HepG2 (cell line): ENCODE results near the gene KCNJ14. TPM values are rescaled to one million over a fixed set of nuclear protein-coding genes. Genes with fewer than 3 reads are reported as not detected.

Source experiments
- ELF3 ChIP-seq: IDR thresholded peaks from 2 replicates; pipeline ENCODE4 v1.6.1; 2016; ENCODE audit warnings: missing genetic modification reagents, missing compliant biosample characterization
- FOXA1 ChIP-seq, 2 experiments: fragments of 450-650 bp in 1 of 2; sonication (generic) in 1 of 2; formaldehyde crosslinking in 1 of 2; IDR thresholded peaks; 2 replicates each; pipeline versions ENCODE4 v1.4.0 to v1.6.1; 2016 to 2020; ENCODE audit warnings: missing genetic modification reagents in 1 of 2
- FOXK1 ChIP-seq: sonication (generic); formaldehyde crosslinking; IDR thresholded peaks from 2 replicates; pipeline ENCODE4 v1.4.0; 2020; ENCODE audit warnings: low read depth, missing genetic modification reagents, borderline replicate concordance
- GABPA ChIP-seq, 2 experiments: IDR thresholded peaks; 2 replicates each; pipeline ENCODE4 v1.6.1; 2011 to 2016; ENCODE audit warnings: low read depth in 2 of 2, low read length in 1 of 2, missing biosample characterization in 1 of 2, missing genetic modification characterization in 1 of 2
- GABPB1 ChIP-seq: IDR thresholded peaks from 2 replicates; pipeline ENCODE4 v1.6.1; 2016; ENCODE audit warnings: mild to moderate bottlenecking, missing genetic modification reagents, moderate library complexity, missing compliant biosample characterization
- HCFC1 ChIP-seq: fragments of 150-350 bp; IDR thresholded peaks from 2 replicates; pipeline ENCODE4 v1.6.1; 2014; ENCODE audit warnings: low read depth, low read length
- MAZ ChIP-seq, 2 experiments: sonication (generic) in 1 of 2; formaldehyde crosslinking in 1 of 2; IDR thresholded peaks; 2 replicates each; pipeline versions ENCODE4 v1.5.0 to v1.6.1; 2012 to 2020; ENCODE audit warnings: low read depth in 2 of 2, mild to moderate bottlenecking in 2 of 2, borderline replicate concordance in 1 of 2, improper control_type of control experiment in 1 of 2, low read length in 1 of 2, missing genetic modification reagents in 1 of 2, moderate library complexity in 1 of 2
- MIER2 ChIP-seq: IDR thresholded peaks from 2 replicates; pipeline ENCODE4 v1.6.1; 2016; ENCODE audit warnings: missing biosample characterization, missing genetic modification reagents
- NFKB2 ChIP-seq: sonication (generic); formaldehyde crosslinking; IDR thresholded peaks from 2 replicates; pipeline ENCODE4 v1.4.0; 2020; ENCODE audit warnings: missing genetic modification reagents, borderline replicate concordance
- NR2C2 ChIP-seq: sonication (generic); formaldehyde crosslinking; IDR thresholded peaks from 2 replicates; pipeline ENCODE4 v1.4.0; 2020; ENCODE audit warnings: missing genetic modification reagents, mild to moderate bottlenecking, moderate library complexity, borderline replicate concordance
- PRPF4 ChIP-seq: fragments of 200-400 bp; formaldehyde crosslinking; IDR thresholded peaks from 2 replicates; pipeline ENCODE4 v1.6.1; 2016; ENCODE audit warnings: low read length, low read depth; ENCODE audit not compliant: poor library complexity, severe bottlenecking
- SOX13 ChIP-seq, 3 experiments: fragments of 450-650 bp in 1 of 3; sonication (generic) in 1 of 3; formaldehyde crosslinking in 1 of 3; IDR thresholded peaks in 2 of 3; conservative IDR thresholded peaks in 1 of 3; 2 replicates each; pipeline versions ENCODE4 v1.5.0 to v1.6.1; 2016 to 2020; ENCODE audit warnings: antibody characterized with exemption in 1 of 3, mild to moderate bottlenecking in 1 of 3, missing compliant biosample characterization in 1 of 3, missing genetic modification reagents in 1 of 3, moderate library complexity in 1 of 3
- SP5 ChIP-seq: IDR thresholded peaks from 2 replicates; pipeline ENCODE4 v1.6.1; 2016; ENCODE audit warnings: low read depth, borderline replicate concordance
- SUZ12 ChIP-seq: fragments of 150-350 bp; IDR thresholded peaks from 2 replicates; pipeline ENCODE4 v1.6.1; 2014; ENCODE audit warnings: low read depth, low read length
- THAP11 ChIP-seq: IDR thresholded peaks from 2 replicates; pipeline ENCODE4 v1.6.1; 2016; ENCODE audit warnings: missing biosample characterization, missing genetic modification reagents
- ZNF143 ChIP-seq: sonication (generic); formaldehyde crosslinking; IDR thresholded peaks from 2 replicates; pipeline ENCODE4 v1.4.0; 2020; ENCODE audit warnings: missing genetic modification reagents
- ZNF335 ChIP-seq: sonication (generic); formaldehyde crosslinking; IDR thresholded peaks from 2 replicates; pipeline ENCODE4 v1.4.0; 2020; ENCODE audit warnings: missing genetic modification reagents
- polyA plus RNA-seq, 8 experiments: library from polyadenylated mRNA; depleted of rRNA in 3 of 8; stranded (reverse) in 7 of 8; unstranded in 1 of 8; fragments of >200 nt; fragmentation: Illumina TruSeq in 4 of 8; extraction: Trizol in 4 of 8; gene quantifications; 2 replicates each; pipeline versions ENCODE4 v1.2.1 to v1.2.3, GENCODE V29; 2011 to 2016; ENCODE audit warnings: low read depth in 4 of 8, missing spikeins in 1 of 8, mixed read lengths in 1 of 8; ENCODE audit not compliant: insufficient read depth in 1 of 8
- total RNA-seq, 5 experiments: library from RNA; depleted of rRNA; stranded (reverse); fragments of >200 nt; fragmentation: Illumina TruSeq; extraction: Trizol; gene quantifications; 2 replicates each; pipeline ENCODE4 v1.2.3, GENCODE V29; 2016; ENCODE audit warnings: low read depth in 1 of 5
- TF ChIP-seq, protein P1 (sequence below): sonication (generic); formaldehyde crosslinking; IDR thresholded peaks from 2 replicates; pipeline ENCODE4 v1.4.0; 2020; ENCODE audit warnings: missing genetic modification reagents
- TF ChIP-seq, protein P2 (sequence below): IDR thresholded peaks from 2 replicates; pipeline ENCODE4 v1.6.1; 2016; ENCODE audit warnings: low read depth, borderline replicate concordance
- TF ChIP-seq, protein P3 (sequence below): sonication (generic); formaldehyde crosslinking; IDR thresholded peaks from 2 replicates; pipeline ENCODE4 v1.4.0; 2020; ENCODE audit warnings: missing genetic modification reagents

Gene KCNJ14
- total and polyA plus RNA-seq, 2 of the 13 experiments (the other 11 are each of a cell fraction or from before 2014, with no cell fraction given) = 0.20 to 0.51 TPM

DNA sequence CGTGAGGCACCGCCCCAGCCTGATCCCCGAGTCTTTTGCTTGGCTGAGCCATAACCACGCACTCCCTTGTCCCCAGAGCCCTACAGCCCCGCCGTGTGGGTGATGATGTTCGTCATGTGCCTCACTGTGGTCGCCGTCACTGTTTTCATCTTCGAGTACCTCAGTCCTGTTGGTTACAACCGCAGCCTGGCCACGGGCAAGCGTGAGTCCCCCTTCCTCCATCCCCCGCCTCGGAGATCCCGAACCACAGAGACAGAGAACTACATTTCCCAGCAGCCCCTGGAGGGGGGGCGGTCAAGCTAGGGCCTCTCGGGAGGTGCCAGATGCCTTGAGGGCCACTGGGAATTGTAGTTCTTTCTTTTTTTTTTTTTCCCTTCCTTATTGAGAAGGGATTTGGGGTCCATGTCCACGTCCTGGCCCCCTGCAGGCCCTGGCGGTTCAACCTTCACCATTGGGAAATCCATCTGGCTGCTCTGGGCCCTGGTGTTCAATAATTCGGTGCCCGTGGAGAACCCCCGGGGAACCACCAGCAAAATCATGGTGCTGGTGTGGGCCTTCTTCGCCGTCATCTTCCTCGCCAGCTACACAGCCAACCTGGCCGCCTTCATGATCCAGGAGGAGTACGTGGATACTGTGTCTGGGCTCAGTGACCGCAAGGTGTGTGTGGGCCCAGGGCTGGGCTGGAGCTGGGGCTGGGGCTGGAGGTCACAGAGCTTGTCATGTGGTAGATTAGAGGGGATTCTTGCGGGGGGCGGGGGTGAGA, 36.0 kb upstream of the KCNJ14 start (continued):
- TF ChIP-seq, protein P1, sequence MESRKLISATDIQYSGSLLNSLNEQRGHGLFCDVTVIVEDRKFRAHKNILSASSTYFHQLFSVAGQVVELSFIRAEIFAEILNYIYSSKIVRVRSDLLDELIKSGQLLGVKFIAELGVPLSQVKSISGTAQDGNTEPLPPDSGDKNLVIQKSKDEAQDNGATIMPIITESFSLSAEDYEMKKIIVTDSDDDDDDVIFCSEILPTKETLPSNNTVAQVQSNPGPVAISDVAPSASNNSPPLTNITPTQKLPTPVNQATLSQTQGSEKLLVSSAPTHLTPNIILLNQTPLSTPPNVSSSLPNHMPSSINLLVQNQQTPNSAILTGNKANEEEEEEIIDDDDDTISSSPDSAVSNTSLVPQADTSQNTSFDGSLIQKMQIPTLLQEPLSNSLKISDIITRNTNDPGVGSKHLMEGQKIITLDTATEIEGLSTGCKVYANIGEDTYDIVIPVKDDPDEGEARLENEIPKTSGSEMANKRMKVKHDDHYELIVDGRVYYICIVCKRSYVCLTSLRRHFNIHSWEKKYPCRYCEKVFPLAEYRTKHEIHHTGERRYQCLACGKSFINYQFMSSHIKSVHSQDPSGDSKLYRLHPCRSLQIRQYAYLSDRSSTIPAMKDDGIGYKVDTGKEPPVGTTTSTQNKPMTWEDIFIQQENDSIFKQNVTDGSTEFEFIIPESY (CRISPR knock-in tag) = 0 out of 2 replicates have a peak, but pooled peaks have one; percentile 5
- TF ChIP-seq SP5 (peak; percentile 34; the same call in 1 of the 2 replicates), NR2C2 (peak; percentile 77), FOXA1 (IDR thresholded peaks at IDR 0.05) (no peak), FOXA1 (CRISPR knock-in tag; IDR thresholded peaks at IDR 0.05) (no peak), GABPB1 (CRISPR knock-in tag) (peak; percentile 71), NFKB2 (CRISPR knock-in tag) (peak; percentile 22; the same call in 1 of the 2 replicates), GABPA (IDR thresholded peaks at IDR 0.05; ENCODE audit: low read depth, low read length) (no peak), GABPA (CRISPR knock-in tag; IDR thresholded peaks at IDR 0.05; ENCODE audit: low read depth) (peak; percentile 72), ZNF335 (0 out of 2 replicates have a peak, but pooled peaks have one; percentile 42), HCFC1 (peak; percentile 91), FOXK1 (CRISPR knock-in tag) (0 out of 2 replicates have a peak, but pooled peaks have one; percentile 22), MIER2 (no peak), SOX13 (IDR thresholded peaks at IDR 0.05) (no peak), SOX13 (CRISPR knock-in tag; conservative IDR thresholded peaks at IDR 0.05 in 1 of 2, IDR thresholded peaks at IDR 0.05 in 1 of 2) (no peak), PRPF4 (no peak), ZNF143 (CRISPR knock-in tag) (peak; percentile 96), THAP11 (peak; percentile 100), MAZ (IDR thresholded peaks at IDR 0.05; ENCODE audit: borderline replicate concordance, low read depth, low read length) (peak; percentile 70; the same call in 1 of the 2 replicates), MAZ (CRISPR knock-in tag; IDR thresholded peaks at IDR 0.05; ENCODE audit: low read depth) (no peak; the same call in 1 of the 2 replicates), ELF3 (CRISPR knock-in tag) (0 out of 2 replicates have a peak, but pooled peaks have one; percentile 34), SUZ12 (peak; percentile 87)
- TF ChIP-seq, protein P2, sequence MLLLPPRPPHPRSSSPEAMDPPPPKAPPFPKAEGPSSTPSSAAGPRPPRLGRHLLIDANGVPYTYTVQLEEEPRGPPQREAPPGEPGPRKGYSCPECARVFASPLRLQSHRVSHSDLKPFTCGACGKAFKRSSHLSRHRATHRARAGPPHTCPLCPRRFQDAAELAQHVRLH = peak; percentile 37; the same call in 1 of the 2 replicates
- TF ChIP-seq, protein P3, sequence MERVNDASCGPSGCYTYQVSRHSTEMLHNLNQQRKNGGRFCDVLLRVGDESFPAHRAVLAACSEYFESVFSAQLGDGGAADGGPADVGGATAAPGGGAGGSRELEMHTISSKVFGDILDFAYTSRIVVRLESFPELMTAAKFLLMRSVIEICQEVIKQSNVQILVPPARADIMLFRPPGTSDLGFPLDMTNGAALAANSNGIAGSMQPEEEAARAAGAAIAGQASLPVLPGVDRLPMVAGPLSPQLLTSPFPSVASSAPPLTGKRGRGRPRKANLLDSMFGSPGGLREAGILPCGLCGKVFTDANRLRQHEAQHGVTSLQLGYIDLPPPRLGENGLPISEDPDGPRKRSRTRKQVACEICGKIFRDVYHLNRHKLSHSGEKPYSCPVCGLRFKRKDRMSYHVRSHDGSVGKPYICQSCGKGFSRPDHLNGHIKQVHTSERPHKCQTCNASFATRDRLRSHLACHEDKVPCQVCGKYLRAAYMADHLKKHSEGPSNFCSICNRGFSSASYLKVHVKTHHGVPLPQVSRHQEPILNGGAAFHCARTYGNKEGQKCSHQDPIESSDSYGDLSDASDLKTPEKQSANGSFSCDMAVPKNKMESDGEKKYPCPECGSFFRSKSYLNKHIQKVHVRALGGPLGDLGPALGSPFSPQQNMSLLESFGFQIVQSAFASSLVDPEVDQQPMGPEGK (CRISPR knock-in tag) = peak; percentile 56; the same call in 1 of the 2 replicates
